WERI-Rb-1 (cell line): ENCODE results near the gene TNIK.

Source experiments
- DNase-seq: peaks from one replicate; pipeline ENCODE4 v3.0.0-alpha.2; 2020
- H3K27ac ChIP-seq: fragments of 250-450 bp; sonication (Bioruptor Pico); 2 replicates; pipeline ENCODE4 v1.5.1; 2020; ENCODE audit warnings: mild to moderate bottlenecking, moderate library complexity
- H3K27me3 ChIP-seq: fragments of 250-450 bp; sonication (Bioruptor Pico); 2 replicates; pipeline ENCODE4 v1.5.1; 2021; ENCODE audit warnings: mild to moderate bottlenecking, low read depth, moderate library complexity; ENCODE audit not compliant: insufficient read depth, severe bottlenecking
- H3K36me3 ChIP-seq: fragments of 250-450 bp; sonication (Bioruptor Pico); 2 replicates; pipeline ENCODE4 v1.5.1; 2020; ENCODE audit warnings: mild to moderate bottlenecking, moderate library complexity
- H3K4me3 ChIP-seq: 2 replicates; pipeline ENCODE4 v1.5.1; 2011; ENCODE audit warnings: low read depth, mild to moderate bottlenecking, control low read depth, low read length
- H3K9me3 ChIP-seq: fragments of 250-450 bp; sonication (Bioruptor Pico); 2 replicates; pipeline ENCODE4 v1.5.1; 2021; ENCODE audit warnings: mild to moderate bottlenecking, moderate library complexity; ENCODE audit not compliant: severe bottlenecking
- CTCF ChIP-seq: IDR thresholded peaks from 2 replicates; pipeline ENCODE4 v1.5.1; 2011; ENCODE audit warnings: low read depth, mild to moderate bottlenecking, control low read depth, inconsistent platforms, low read length

Gene TNIK

GRCh38 chr3:171456765-171457606 is 3.2 kb downstream of the TNIK start:
- TF ChIP-seq CTCF, result no peak
- no peak overlapping the region for H3K4me3 ChIP-seq
- H3K27ac ChIP-seq, result no peak overlapping the region
- no peaks in the 10 kb centered on the region for H3K9me3 ChIP-seq
- no peaks in the 10 kb centered on the region for H3K27me3 ChIP-seq
- DNase-seq, result no peak
- H3K36me3 ChIP-seq, result no peaks in the 10 kb centered on the region; the same call in 1 of the 2 replicates

GRCh38 chr3:171455603-171456550 is 4.3 kb downstream of the TNIK start:
- no peak for TF ChIP-seq CTCF
- Histone ChIP-seq H3K27ac (no peak overlapping the region), H3K9me3 (no peaks in the 10 kb centered on the region), H3K4me3 (no peak overlapping the region), H3K36me3 (no peaks in the 10 kb centered on the region; the same call in 1 of the 2 replicates), H3K27me3 (no peaks in the 10 kb centered on the region)
- no peak for DNase-seq

GRCh38 chr3:171454041-171454440 is 6.2 kb downstream of the TNIK start:
- Histone ChIP-seq H3K36me3 (no peaks in the 10 kb centered on the region), H3K4me3 (no peak overlapping the region), H3K27ac (no peak overlapping the region), H3K9me3 (no peaks in the 10 kb centered on the region), H3K27me3 (no peaks in the 10 kb centered on the region)
- no peak for DNase-seq
- no peak for TF ChIP-seq CTCF

GRCh38 chr3:171453180-171453886 is 6.9 kb downstream of the TNIK start:
- TF ChIP-seq CTCF, result peak; percentile 63
- H3K4me3 ChIP-seq, result no peak overlapping the region
- H3K9me3 ChIP-seq, result no peaks in the 10 kb centered on the region
- H3K27ac ChIP-seq, result no peak overlapping the region
- DNase-seq, result peak; percentile 27
- no peaks in the 10 kb centered on the region for H3K36me3 ChIP-seq
- H3K27me3 ChIP-seq, result no peaks in the 10 kb centered on the region

- DNase-seq, result no peak
- Histone ChIP-seq H3K9me3 (no peaks in the 10 kb centered on the region), H3K36me3 (no peaks in the 10 kb centered on the region), H3K27ac (no peak overlapping the region), H3K4me3 (no peak overlapping the region), H3K27me3 (no peaks in the 10 kb centered on the region)
- TF ChIP-seq CTCF, result no peak
These were observed 7.9 kb downstream of the TNIK start for GRCh38 chr3:171452328-171452727.
